SK-N-SH treated with all-trans-retinoic acid at 6 μM for 48 hours (cell line): ENCODE measurements around the gene PDE1C.

Experiments
- ATAC-seq: fragments of 200-7000 bp; cut with Tn5 transposase; 3 replicates; pipeline ENCODE4 v1.9.1; 2020; ENCODE audit warnings: mild to moderate bottlenecking, moderate library complexity
- ARNTL ChIP-seq: fragments of 450-650 bp; formaldehyde crosslinking; IDR thresholded peaks from 2 replicates; pipeline ENCODE4 v1.5.0; 2020; ENCODE audit warnings: low read depth, mild to moderate bottlenecking, moderate library complexity, borderline replicate concordance
- BACH2 ChIP-seq: fragments of 250-450 bp; sonication (Bioruptor Pico); IDR thresholded peaks from 2 replicates; pipeline ENCODE4 v1.9.0; 2021; ENCODE audit warnings: mild to moderate bottlenecking, borderline replicate concordance
- CSDC2 ChIP-seq: fragments of 250-450 bp; sonication (Bioruptor Pico); IDR thresholded peaks from 2 replicates; pipeline ENCODE4 v1.5.0; 2020; ENCODE audit warnings: mild to moderate bottlenecking, moderate library complexity
- ESRRG ChIP-seq: fragments of 250-450 bp; sonication (Bioruptor Pico); IDR thresholded peaks from 2 replicates; pipeline ENCODE4 v1.6.1; 2021; ENCODE audit warnings: mild to moderate bottlenecking
- GLIS3 ChIP-seq: fragments of 250-450 bp; sonication (Bioruptor Pico); IDR thresholded peaks from 2 replicates; pipeline ENCODE4 v1.5.0; 2020; ENCODE audit warnings: mild to moderate bottlenecking, moderate library complexity
- ISL1 ChIP-seq: fragments of 250-450 bp; sonication (Bioruptor Pico); IDR thresholded peaks from 2 replicates; pipeline ENCODE4 v2.1.2; 2022; ENCODE audit warnings: mild to moderate bottlenecking, moderate library complexity
- OSR1 ChIP-seq: fragments of 250-450 bp; sonication (Bioruptor Pico); IDR thresholded peaks from 2 replicates; pipeline ENCODE4 v1.8.0; 2022; ENCODE audit warnings: moderate library complexity, mild to moderate bottlenecking, inconsistent platforms
- PATZ1 ChIP-seq: fragments of 250-450 bp; sonication (Bioruptor Pico); IDR thresholded peaks from 2 replicates; pipeline ENCODE4 v1.8.0; 2020; ENCODE audit warnings: mild to moderate bottlenecking, moderate library complexity, borderline replicate concordance
- PPARA ChIP-seq: fragments of 250-450 bp; sonication (Bioruptor Pico); IDR thresholded peaks from 2 replicates; pipeline ENCODE4 v1.5.0; 2020; ENCODE audit warnings: mild to moderate bottlenecking, borderline replicate concordance
- RARB ChIP-seq: fragments of 250-450 bp; sonication (Bioruptor Pico); IDR thresholded peaks from 2 replicates; pipeline ENCODE4 v1.8.0; 2021; ENCODE audit warnings: mild to moderate bottlenecking, moderate library complexity
- SNAI2 ChIP-seq: fragments of 250-450 bp; sonication (Bioruptor Pico); IDR thresholded peaks from 2 replicates; pipeline ENCODE4 v1.5.0; 2020; ENCODE audit warnings: mild to moderate bottlenecking, moderate library complexity
- ZC3H10 ChIP-seq: fragments of 250-450 bp; sonication (Bioruptor Pico); IDR thresholded peaks from 2 replicates; pipeline ENCODE4 v1.5.1; 2021; ENCODE audit warnings: mild to moderate bottlenecking, moderate library complexity
- ZFP3 ChIP-seq: fragments of 250-450 bp; sonication (Bioruptor Pico); IDR thresholded peaks from 2 replicates; pipeline ENCODE4 v1.5.0; 2020; ENCODE audit warnings: mild to moderate bottlenecking, moderate library complexity
- ZFP30 ChIP-seq: fragments of 450-650 bp; formaldehyde crosslinking; IDR thresholded peaks from 2 replicates; pipeline ENCODE4 v1.5.0; 2022; ENCODE audit warnings: mild to moderate bottlenecking, moderate library complexity
- ZNF70 ChIP-seq: fragments of 450-650 bp; formaldehyde crosslinking; IDR thresholded peaks from 2 replicates; pipeline ENCODE4 v1.5.0; 2020; ENCODE audit warnings: mild to moderate bottlenecking, moderate library complexity
- TF ChIP-seq, protein P1 (sequence below): fragments of 250-450 bp; sonication (Bioruptor Pico); IDR thresholded peaks from 2 replicates; pipeline ENCODE4 v1.5.1; 2021; ENCODE audit warnings: mild to moderate bottlenecking, moderate library complexity
- TF ChIP-seq, protein P2 (sequence below): fragments of 250-450 bp; sonication (Bioruptor Pico); IDR thresholded peaks from 2 replicates; pipeline ENCODE4 v1.5.1; 2020; ENCODE audit warnings: low read depth, mild to moderate bottlenecking, moderate library complexity
- TF ChIP-seq, protein P3 (sequence below): fragments of 250-450 bp; sonication (Bioruptor Pico); IDR thresholded peaks from 2 replicates; pipeline ENCODE4 v1.5.0; 2020; ENCODE audit warnings: mild to moderate bottlenecking, moderate library complexity
- TF ChIP-seq, protein P4 (sequence below): fragments of 250-450 bp; sonication (Bioruptor Pico); IDR thresholded peaks from 2 replicates; pipeline ENCODE4 v1.8.0; 2021; ENCODE audit warnings: low read depth, mild to moderate bottlenecking, moderate library complexity, borderline replicate concordance

The PDE1C gene

DNA sequence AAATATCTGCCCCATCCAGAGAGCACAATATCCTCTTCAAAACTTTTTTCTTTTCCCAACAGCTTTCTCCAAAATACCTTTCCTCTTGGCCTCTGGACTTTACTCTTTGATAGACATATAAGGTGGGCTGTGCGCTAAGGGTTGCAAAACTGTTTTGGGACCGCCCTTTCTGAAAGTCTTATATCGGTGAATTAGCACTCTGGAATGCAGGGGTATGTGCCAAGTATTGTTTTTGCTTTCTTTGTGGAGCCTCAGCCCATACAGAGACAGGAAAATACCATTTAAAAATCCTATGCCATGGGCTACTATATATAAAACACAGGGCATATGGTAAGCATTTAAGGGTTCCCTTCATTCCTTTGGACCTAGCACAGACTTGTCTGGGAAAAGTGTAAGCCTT, 345.5 kb downstream of the PDE1C start:
- no peak for TF ChIP-seq PPARA
- no peak for TF ChIP-seq BACH2 (CRISPR knock-in tag)
- TF ChIP-seq ISL1: no peak
- TF ChIP-seq, protein P1, sequence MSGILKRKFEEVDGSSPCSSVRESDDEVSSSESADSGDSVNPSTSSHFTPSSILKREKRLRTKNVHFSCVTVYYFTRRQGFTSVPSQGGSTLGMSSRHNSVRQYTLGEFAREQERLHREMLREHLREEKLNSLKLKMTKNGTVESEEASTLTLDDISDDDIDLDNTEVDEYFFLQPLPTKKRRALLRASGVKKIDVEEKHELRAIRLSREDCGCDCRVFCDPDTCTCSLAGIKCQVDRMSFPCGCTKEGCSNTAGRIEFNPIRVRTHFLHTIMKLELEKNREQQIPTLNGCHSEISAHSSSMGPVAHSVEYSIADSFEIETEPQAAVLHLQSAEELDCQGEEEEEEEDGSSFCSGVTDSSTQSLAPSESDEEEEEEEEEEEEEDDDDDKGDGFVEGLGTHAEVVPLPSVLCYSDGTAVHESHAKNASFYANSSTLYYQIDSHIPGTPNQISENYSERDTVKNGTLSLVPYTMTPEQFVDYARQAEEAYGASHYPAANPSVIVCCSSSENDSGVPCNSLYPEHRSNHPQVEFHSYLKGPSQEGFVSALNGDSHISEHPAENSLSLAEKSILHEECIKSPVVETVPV (CRISPR knock-in tag): no peak
- TF ChIP-seq, protein P2, sequence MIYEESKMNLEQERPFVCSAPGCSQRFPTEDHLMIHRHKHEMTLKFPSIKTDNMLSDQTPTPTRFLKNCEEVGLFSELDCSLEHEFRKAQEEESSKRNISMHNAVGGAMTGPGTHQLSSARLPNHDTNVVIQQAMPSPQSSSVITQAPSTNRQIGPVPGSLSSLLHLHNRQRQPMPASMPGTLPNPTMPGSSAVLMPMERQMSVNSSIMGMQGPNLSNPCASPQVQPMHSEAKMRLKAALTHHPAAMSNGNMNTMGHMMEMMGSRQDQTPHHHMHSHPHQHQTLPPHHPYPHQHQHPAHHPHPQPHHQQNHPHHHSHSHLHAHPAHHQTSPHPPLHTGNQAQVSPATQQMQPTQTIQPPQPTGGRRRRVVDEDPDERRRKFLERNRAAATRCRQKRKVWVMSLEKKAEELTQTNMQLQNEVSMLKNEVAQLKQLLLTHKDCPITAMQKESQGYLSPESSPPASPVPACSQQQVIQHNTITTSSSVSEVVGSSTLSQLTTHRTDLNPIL: no peak
- no peak for TF ChIP-seq ZFP30 (CRISPR knock-in tag)
- TF ChIP-seq GLIS3: no peak
- TF ChIP-seq RARB (CRISPR knock-in tag): no peak
- TF ChIP-seq, protein P3, sequence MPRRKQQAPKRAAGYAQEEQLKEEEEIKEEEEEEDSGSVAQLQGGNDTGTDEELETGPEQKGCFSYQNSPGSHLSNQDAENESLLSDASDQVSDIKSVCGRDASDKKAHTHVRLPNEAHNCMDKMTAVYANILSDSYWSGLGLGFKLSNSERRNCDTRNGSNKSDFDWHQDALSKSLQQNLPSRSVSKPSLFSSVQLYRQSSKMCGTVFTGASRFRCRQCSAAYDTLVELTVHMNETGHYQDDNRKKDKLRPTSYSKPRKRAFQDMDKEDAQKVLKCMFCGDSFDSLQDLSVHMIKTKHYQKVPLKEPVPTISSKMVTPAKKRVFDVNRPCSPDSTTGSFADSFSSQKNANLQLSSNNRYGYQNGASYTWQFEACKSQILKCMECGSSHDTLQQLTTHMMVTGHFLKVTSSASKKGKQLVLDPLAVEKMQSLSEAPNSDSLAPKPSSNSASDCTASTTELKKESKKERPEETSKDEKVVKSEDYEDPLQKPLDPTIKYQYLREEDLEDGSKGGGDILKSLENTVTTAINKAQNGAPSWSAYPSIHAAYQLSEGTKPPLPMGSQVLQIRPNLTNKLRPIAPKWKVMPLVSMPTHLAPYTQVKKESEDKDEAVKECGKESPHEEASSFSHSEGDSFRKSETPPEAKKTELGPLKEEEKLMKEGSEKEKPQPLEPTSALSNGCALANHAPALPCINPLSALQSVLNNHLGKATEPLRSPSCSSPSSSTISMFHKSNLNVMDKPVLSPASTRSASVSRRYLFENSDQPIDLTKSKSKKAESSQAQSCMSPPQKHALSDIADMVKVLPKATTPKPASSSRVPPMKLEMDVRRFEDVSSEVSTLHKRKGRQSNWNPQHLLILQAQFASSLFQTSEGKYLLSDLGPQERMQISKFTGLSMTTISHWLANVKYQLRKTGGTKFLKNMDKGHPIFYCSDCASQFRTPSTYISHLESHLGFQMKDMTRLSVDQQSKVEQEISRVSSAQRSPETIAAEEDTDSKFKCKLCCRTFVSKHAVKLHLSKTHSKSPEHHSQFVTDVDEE (CRISPR knock-in tag): no peak
- no peak for TF ChIP-seq ESRRG
- no peak for TF ChIP-seq PATZ1
- no peak for TF ChIP-seq OSR1 (CRISPR knock-in tag)
- TF ChIP-seq, protein P4, sequence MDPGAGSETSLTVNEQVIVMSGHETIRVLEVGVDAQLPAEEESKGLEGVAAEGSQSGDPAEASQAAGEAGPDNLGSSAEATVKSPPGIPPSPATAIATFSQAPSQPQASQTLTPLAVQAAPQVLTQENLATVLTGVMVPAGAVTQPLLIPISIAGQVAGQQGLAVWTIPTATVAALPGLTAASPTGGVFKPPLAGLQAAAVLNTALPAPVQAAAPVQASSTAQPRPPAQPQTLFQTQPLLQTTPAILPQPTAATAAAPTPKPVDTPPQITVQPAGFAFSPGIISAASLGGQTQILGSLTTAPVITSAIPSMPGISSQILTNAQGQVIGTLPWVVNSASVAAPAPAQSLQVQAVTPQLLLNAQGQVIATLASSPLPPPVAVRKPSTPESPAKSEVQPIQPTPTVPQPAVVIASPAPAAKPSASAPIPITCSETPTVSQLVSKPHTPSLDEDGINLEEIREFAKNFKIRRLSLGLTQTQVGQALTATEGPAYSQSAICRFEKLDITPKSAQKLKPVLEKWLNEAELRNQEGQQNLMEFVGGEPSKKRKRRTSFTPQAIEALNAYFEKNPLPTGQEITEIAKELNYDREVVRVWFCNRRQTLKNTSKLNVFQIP: no peak
- no peak for TF ChIP-seq ZC3H10
- TF ChIP-seq ZNF70: no peak
- TF ChIP-seq ARNTL (CRISPR knock-in tag): no peak
- no peak for TF ChIP-seq ZFP3
- TF ChIP-seq, all 23 proteins: peak for 0
- no peak for ATAC-seq

DNA sequence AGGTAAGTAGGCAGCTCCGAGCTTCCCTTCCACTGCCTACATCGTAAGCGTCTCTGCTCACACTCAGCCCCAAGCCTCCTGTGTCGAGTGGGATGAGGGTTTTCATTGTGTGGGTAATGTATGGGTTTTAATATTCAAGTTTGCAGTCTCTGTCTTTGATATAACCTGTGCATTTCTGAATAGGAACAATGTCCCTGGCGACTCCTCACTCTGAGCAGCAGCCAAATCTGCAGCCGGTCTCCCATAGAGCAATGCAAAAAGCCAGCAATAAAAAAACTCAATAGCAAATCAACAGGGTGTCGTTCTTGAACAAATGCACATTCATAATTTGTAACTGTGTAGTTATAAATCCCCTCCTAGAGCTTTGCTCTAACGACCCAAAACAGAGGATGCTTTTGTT, 349.8 kb downstream of the PDE1C start:
- ATAC-seq: no peak
- TF ChIP-seq PPARA (no peak), ISL1 (no peak), ZC3H10 (no peak), CSDC2 (CRISPR knock-in tag) (no peak)

DNA sequence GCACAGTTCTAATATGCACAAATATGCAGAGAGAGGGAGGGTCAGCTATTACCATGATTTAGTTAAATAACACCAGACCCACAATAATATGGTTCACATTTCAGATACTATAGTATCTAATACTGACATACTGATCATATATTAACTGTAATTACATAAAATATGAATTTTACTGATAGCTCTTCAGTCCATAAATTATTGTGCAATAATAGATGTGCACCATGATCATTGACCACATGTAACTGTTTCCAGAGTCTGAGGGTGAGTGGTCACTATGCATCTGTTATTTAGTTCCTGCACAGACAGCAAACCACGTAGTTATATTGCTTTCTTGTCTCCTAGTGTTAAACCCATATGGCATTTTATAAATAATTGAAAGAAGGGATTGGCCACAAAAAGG, 353.9 kb downstream of the PDE1C start:
- ATAC-seq: no peak
- TF ChIP-seq SNAI2 (CRISPR knock-in tag) (no peak), BACH2 (CRISPR knock-in tag) (no peak), GLIS3 (no peak), PATZ1 (no peak), ZFP30 (CRISPR knock-in tag) (no peak)
- TF ChIP-seq, protein P3 (CRISPR knock-in tag): no peak
- TF ChIP-seq, all 23 proteins: peak for 0
